GM23248 (cell line): ENCODE results near the gene SLC39A6. TPM values are rescaled to one million over a fixed set of nuclear protein-coding genes. Genes with fewer than 3 reads are reported as not detected.
"Not testable (repeated sequence)": the region's sequence is repeated elsewhere in the genome, so short reads cannot be mapped to it uniquely, and the experiment has no call there.

Source experiments
- DNase-seq: peaks from one replicate; pipeline ENCODE4 v3.0.0-alpha.2; 2015
- H2AFZ ChIP-seq: fragments of 200-600 bp; sonication (generic); 2 replicates; pipeline ENCODE4 v1.6.1; 2016; ENCODE audit warnings: antibody characterized with exemption
- H3F3A ChIP-seq: fragments of 200-600 bp; sonication (generic); 2 replicates; pipeline ENCODE4 v1.6.1; 2016; ENCODE audit warnings: mild to moderate bottlenecking, antibody characterized with exemption, mixed run types; ENCODE audit not compliant: insufficient read depth
- H3K27ac ChIP-seq: fragments of 200-600 bp; sonication (generic); 2 replicates; pipeline ENCODE4 v1.5.1; 2016; ENCODE audit warnings: mild to moderate bottlenecking
- H3K27me3 ChIP-seq: fragments of 200-600 bp; sonication (generic); replicated peaks from 2 replicates; pipeline ENCODE4 v1.6.1; 2016; ENCODE audit warnings: mild to moderate bottlenecking; ENCODE audit not compliant: insufficient read depth
- H3K36me3 ChIP-seq: fragments of 200-600 bp; sonication (generic); 2 replicates; pipeline ENCODE4 v1.6.1; 2016; ENCODE audit warnings: low read depth, mild to moderate bottlenecking
- H3K4me1 ChIP-seq: fragments of 200-600 bp; sonication (generic); 2 replicates; pipeline ENCODE4 v1.6.1; 2016; ENCODE audit warnings: mild to moderate bottlenecking; ENCODE audit not compliant: insufficient read depth
- H3K4me2 ChIP-seq: fragments of 200-600 bp; sonication (generic); one replicate; pipeline ENCODE4 v1.6.1; 2016; ENCODE audit warnings: mild to moderate bottlenecking; ENCODE audit not compliant: unreplicated experiment
- H3K4me3 ChIP-seq: fragments of 200-600 bp; sonication (generic); 2 replicates; pipeline ENCODE4 v1.5.1; 2016; ENCODE audit warnings: mild to moderate bottlenecking
- H3K79me2 ChIP-seq: fragments of 200-600 bp; sonication (generic); 2 replicates; pipeline ENCODE4 v1.6.1; 2016; ENCODE audit warnings: mild to moderate bottlenecking; ENCODE audit not compliant: insufficient read depth
- H3K9ac ChIP-seq: fragments of 200-600 bp; sonication (generic); 2 replicates; pipeline ENCODE4 v1.6.1; 2016; ENCODE audit warnings: mild to moderate bottlenecking
- H3K9me2 ChIP-seq: fragments of 200-600 bp; sonication (generic); 2 replicates; pipeline ENCODE4 v1.6.1; 2016; ENCODE audit warnings: mixed run types, mild to moderate bottlenecking, moderate library complexity; ENCODE audit not compliant: insufficient read depth
- H3K9me3 ChIP-seq: fragments of 200-600 bp; sonication (generic); one replicate; pipeline ENCODE4 v1.6.1; 2017; ENCODE audit warnings: low read depth
- H4K20me1 ChIP-seq: fragments of 200-600 bp; sonication (generic); 2 replicates; pipeline ENCODE4 v1.6.0; 2016; ENCODE audit not compliant: insufficient read depth
- EZH2 ChIP-seq: fragments of 200-600 bp; sonication (generic); IDR thresholded peaks from 2 replicates; pipeline ENCODE4 v1.6.1; 2018; ENCODE audit warnings: antibody characterized with exemption, mild to moderate bottlenecking; ENCODE audit not compliant: insufficient read depth, poor library complexity, severe bottlenecking
- EZH2phosphoT487 ChIP-seq: fragments of 200-600 bp; sonication (generic); IDR thresholded peaks from 2 replicates; pipeline ENCODE4 v1.6.1; 2018; ENCODE audit warnings: antibody characterized with exemption, moderate library complexity, mild to moderate bottlenecking, low read depth; ENCODE audit not compliant: insufficient read depth
- WGBS, 2 experiments: methylation state at CpG; one replicate each; pipeline ENCODE4 v1.1.6; 2015 to 2017; ENCODE audit warnings: low lambda C conversion rate in 2 of 2, low coverage in 1 of 2; ENCODE audit errors: missing lambda C conversion rate in 2 of 2; 5-methylcytosine and 5-hydroxymethylcytosine counted together
- in situ Hi-C: fragments of 300-500 bp; cut with MboI; formaldehyde crosslinking; loops from 2 replicates; pipeline ENCODE4 v1.15.0; 2020
- polyA plus RNA-seq: library from polyadenylated mRNA; unstranded; fragments of >200 nt; fragmentation: Nextera tagmentation; extraction: Ambion mirVana; gene quantifications from 2 replicates; pipeline ENCODE4 v1.2.1, GENCODE V29; 2016
- total RNA-seq: library from RNA; depleted of rRNA; stranded (reverse); fragments of >200 nt; shearing (Covaris generic); gene quantifications from 2 replicates; pipeline ENCODE4 v1.2.3, GENCODE V29; 2014

Gene SLC39A6
- total and polyA plus RNA-seq, 2 experiments from 2014 or later = 80.5 to 115 TPM

GRCh38 chr18:36078751-36079529 lies 50.2 kb downstream of the SLC39A6 start:
- peaks cover 10% of the 10 kb centered on the region for H3K4me1 ChIP-seq
- H3K36me3 ChIP-seq = no peaks in the 10 kb centered on the region
- no peaks in the 10 kb centered on the region for H3K9me3 ChIP-seq
- no peaks in the 10 kb centered on the region for H4K20me1 ChIP-seq
- no peaks in the 10 kb centered on the region for H3K9me2 ChIP-seq
- no peaks in the 10 kb centered on the region for H3K27me3 ChIP-seq
- 87 to 91% methylated on average over 6 of the region's 6 CpGs for WGBS, 2 experiments
- no peak overlapping the region for H3K4me2 ChIP-seq
- TF ChIP-seq EZH2 (no peak), EZH2phosphoT487 (no peak)
- in situ Hi-C loops = no loop called here
- no peaks in the 10 kb centered on the region for H3F3A ChIP-seq
- H3K27ac ChIP-seq = no peak overlapping the region
- DNase-seq = peak; percentile 49
- no peaks in the 10 kb centered on the region for H3K79me2 ChIP-seq
- H3K9ac ChIP-seq = no peak overlapping the region
- H2AFZ ChIP-seq = no peak overlapping the region
- H3K4me3 ChIP-seq = no peak overlapping the region

GRCh38 chr18:36077764-36078163 lies 51.4 kb downstream of the SLC39A6 start:
- H3K4me3 ChIP-seq, H4K20me1 ChIP-seq, H3K27me3 ChIP-seq, in situ Hi-C loops, H3K27ac ChIP-seq, DNase-seq, H2AFZ ChIP-seq, H3K4me2 ChIP-seq, H3F3A ChIP-seq, H3K9ac ChIP-seq, H3K79me2 ChIP-seq, H3K9me2 ChIP-seq, H3K9me3 ChIP-seq, H3K36me3 ChIP-seq: not testable (repeated sequence)
- WGBS, 2 experiments = 96% methylated on average over 9 of the region's 27 CpGs; no CpG with 5 or more reads in 1 of the 2 experiments
- peaks cover 10% of the 10 kb centered on the region for H3K4me1 ChIP-seq

GRCh38 chr18:36075862-36076587 lies 53.1 kb downstream of the SLC39A6 start:
- Histone ChIP-seq H3K9me3 (no peaks in the 10 kb centered on the region), H3K4me2 (peak overlapping the region; percentile 39), H3K9me2 (no peaks in the 10 kb centered on the region), H3K4me3 (no peak overlapping the region), H3K36me3 (no peaks in the 10 kb centered on the region), H4K20me1 (no peaks in the 10 kb centered on the region), H3K4me1 (peaks cover 10% of the 10 kb centered on the region), H3K27ac (no peak overlapping the region), H3K79me2 (no peaks in the 10 kb centered on the region), H3K27me3 (no peaks in the 10 kb centered on the region), H2AFZ (no peak overlapping the region), H3K9ac (no peak overlapping the region), H3F3A (no peaks in the 10 kb centered on the region)
- TF ChIP-seq EZH2phosphoT487 (no peak), EZH2 (no peak)
- in situ Hi-C loops = no loop called here
- DNase-seq = peak; percentile 82
- WGBS, 2 experiments = 41 to 43% methylated on average over 6 of the region's 6 CpGs

- H3K36me3 ChIP-seq = no peaks in the 10 kb centered on the region
- no peak overlapping the region for H3K27ac ChIP-seq
- H3K9ac ChIP-seq = no peak overlapping the region
- no peak for DNase-seq
- H3K9me3 ChIP-seq = no peaks in the 10 kb centered on the region
- no peak overlapping the region for H3K4me2 ChIP-seq
- in situ Hi-C loops = no loop called here
- TF ChIP-seq EZH2 (no peak), EZH2phosphoT487 (no peak)
- no peak overlapping the region for H2AFZ ChIP-seq
- 81 to 86% methylated on average over 4 of the region's 4 CpGs for WGBS, 2 experiments
- H3F3A ChIP-seq = no peaks in the 10 kb centered on the region
- H4K20me1 ChIP-seq = no peaks in the 10 kb centered on the region
- H3K4me3 ChIP-seq = no peak overlapping the region
- H3K27me3 ChIP-seq = no peaks in the 10 kb centered on the region
- peaks cover 10% of the 10 kb centered on the region for H3K4me1 ChIP-seq
- no peaks in the 10 kb centered on the region for H3K9me2 ChIP-seq
- no peaks in the 10 kb centered on the region for H3K79me2 ChIP-seq
Observed at GRCh38 chr18:36074435-36074834, 54.7 kb downstream of the SLC39A6 start.
